Fibroblast of mammary gland (primary cell): ENCODE data around the gene REST.
A peak's percentile ranks its signal among the peaks of the same experiment; 100 is the strongest.

Source experiments
- DNase-seq: peaks from one replicate; pipeline ENCODE4 v3.0.0-alpha.2; 2010; ENCODE audit warnings: low read depth
- H3K4me3 ChIP-seq: 2 replicates; pipeline ENCODE4 v1.5.1; 2011; ENCODE audit warnings: low read depth, mild to moderate bottlenecking, low read length, moderate library complexity; ENCODE audit not compliant: control insufficient read depth
- CTCF ChIP-seq: conservative IDR thresholded peaks from 2 replicates; pipeline ENCODE4 v1.5.1; 2011; ENCODE audit warnings: low read depth, low read length, inconsistent platforms; ENCODE audit not compliant: control insufficient read depth, insufficient read depth

The REST gene

GRCh38 chr4:56907489-56908205 lies at the start of gene REST:
Gene REST (plus strand): TSS chr4:56907900. CDS start chr4:56910639, 2,739 bp downstream.
- peak; percentile 42 for DNase-seq
- peak within 1 kb of the TSS; percentile 69 for H3K4me3 ChIP-seq

GRCh38 chr4:56859841-56860240 lies 47.9 kb upstream of the REST start:
- no peak for DNase-seq
- no peak overlapping the region for H3K4me3 ChIP-seq
- TF ChIP-seq CTCF: no peak

More at GRCh38 chr4:56907489-56908205, at the start of gene REST:
- no peak for TF ChIP-seq CTCF

GRCh38 chr4:56860781-56861180 lies 46.9 kb upstream of the REST start:
- no peak for TF ChIP-seq CTCF
- no peak for DNase-seq
- H3K4me3 ChIP-seq: no peak overlapping the region

- no peak overlapping the region for H3K4me3 ChIP-seq
- no peak for TF ChIP-seq CTCF
- DNase-seq: no peak
Observed at GRCh38 chr4:56861360-56861759, 46.3 kb upstream of the REST start.

- no peak overlapping the region for H3K4me3 ChIP-seq
- TF ChIP-seq CTCF: no peak
Observed at GRCh38 chr4:56863441-56864139, 44.1 kb upstream of the REST start.

GRCh38 chr4:56870946-56871345 lies 36.8 kb upstream of the REST start:
- TF ChIP-seq CTCF: no peak
- no peak overlapping the region for H3K4me3 ChIP-seq
- DNase-seq: peak; percentile 58

More at GRCh38 chr4:56863441-56864139, 44.1 kb upstream of the REST start:
- peak; percentile 11 for DNase-seq
